NB4 (cell line): ENCODE data around the gene TRIM71.

Experiments
- DNase-seq: peaks from one replicate; pipeline ENCODE4 v3.0.0; 2010; ENCODE audit warnings: low read depth
- H3K4me3 ChIP-seq: one replicate; pipeline ENCODE4 v1.5.1; 2011; ENCODE audit warnings: mild to moderate bottlenecking, low read depth, low read length, moderate library complexity
- MAX ChIP-seq: IDR thresholded peaks from 2 replicates; pipeline ENCODE4 v1.6.1; 2011; ENCODE audit warnings: low read depth, low read length
- MYC ChIP-seq: IDR thresholded peaks from 2 replicates; pipeline ENCODE4 v1.6.1; 2011; ENCODE audit warnings: low read depth, low read length
- POLR2A ChIP-seq: IDR thresholded peaks from 2 replicates; pipeline ENCODE4 v1.6.1; 2011; ENCODE audit warnings: mild to moderate bottlenecking; ENCODE audit not compliant: insufficient read length; ENCODE audit errors: extremely low read depth
- TF ChIP-seq, protein P1 (sequence below): IDR thresholded peaks from one replicate; pipeline ENCODE4 v1.5.1; 2012; ENCODE audit warnings: low read depth, low read length

TRIM71 gene

GRCh38 chr3:32877598-32877997 lies 59.8 kb downstream of the TRIM71 start:
- no peak for TF ChIP-seq POLR2A
- no peak for TF ChIP-seq MYC
- TF ChIP-seq, protein P1, sequence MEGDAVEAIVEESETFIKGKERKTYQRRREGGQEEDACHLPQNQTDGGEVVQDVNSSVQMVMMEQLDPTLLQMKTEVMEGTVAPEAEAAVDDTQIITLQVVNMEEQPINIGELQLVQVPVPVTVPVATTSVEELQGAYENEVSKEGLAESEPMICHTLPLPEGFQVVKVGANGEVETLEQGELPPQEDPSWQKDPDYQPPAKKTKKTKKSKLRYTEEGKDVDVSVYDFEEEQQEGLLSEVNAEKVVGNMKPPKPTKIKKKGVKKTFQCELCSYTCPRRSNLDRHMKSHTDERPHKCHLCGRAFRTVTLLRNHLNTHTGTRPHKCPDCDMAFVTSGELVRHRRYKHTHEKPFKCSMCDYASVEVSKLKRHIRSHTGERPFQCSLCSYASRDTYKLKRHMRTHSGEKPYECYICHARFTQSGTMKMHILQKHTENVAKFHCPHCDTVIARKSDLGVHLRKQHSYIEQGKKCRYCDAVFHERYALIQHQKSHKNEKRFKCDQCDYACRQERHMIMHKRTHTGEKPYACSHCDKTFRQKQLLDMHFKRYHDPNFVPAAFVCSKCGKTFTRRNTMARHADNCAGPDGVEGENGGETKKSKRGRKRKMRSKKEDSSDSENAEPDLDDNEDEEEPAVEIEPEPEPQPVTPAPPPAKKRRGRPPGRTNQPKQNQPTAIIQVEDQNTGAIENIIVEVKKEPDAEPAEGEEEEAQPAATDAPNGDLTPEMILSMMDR, result no peak
- TF ChIP-seq MAX, result no peak
- H3K4me3 ChIP-seq, result no peak overlapping the region
- DNase-seq, result no peak

- no peak overlapping the region for H3K4me3 ChIP-seq
- TF ChIP-seq POLR2A, result no peak
- no peak for TF ChIP-seq MAX
- no peak for TF ChIP-seq MYC
- TF ChIP-seq, protein P1, result no peak
- no peak for DNase-seq
These were observed 62.4 kb downstream of the TRIM71 start for GRCh38 chr3:32880225-32880624.

GRCh38 chr3:32881624-32882023 lies 63.8 kb downstream of the TRIM71 start:
- H3K4me3 ChIP-seq, result no peak overlapping the region
- no peak for DNase-seq
- TF ChIP-seq MAX, result no peak
- TF ChIP-seq POLR2A, result no peak
- TF ChIP-seq MYC, result no peak
- TF ChIP-seq, protein P1, result no peak

GRCh38 chr3:32882189-32882588 lies 64.4 kb downstream of the TRIM71 start:
- TF ChIP-seq MAX (no peak), MYC (no peak)
- H3K4me3 ChIP-seq, result no peak overlapping the region
- no peak for DNase-seq

DNA sequence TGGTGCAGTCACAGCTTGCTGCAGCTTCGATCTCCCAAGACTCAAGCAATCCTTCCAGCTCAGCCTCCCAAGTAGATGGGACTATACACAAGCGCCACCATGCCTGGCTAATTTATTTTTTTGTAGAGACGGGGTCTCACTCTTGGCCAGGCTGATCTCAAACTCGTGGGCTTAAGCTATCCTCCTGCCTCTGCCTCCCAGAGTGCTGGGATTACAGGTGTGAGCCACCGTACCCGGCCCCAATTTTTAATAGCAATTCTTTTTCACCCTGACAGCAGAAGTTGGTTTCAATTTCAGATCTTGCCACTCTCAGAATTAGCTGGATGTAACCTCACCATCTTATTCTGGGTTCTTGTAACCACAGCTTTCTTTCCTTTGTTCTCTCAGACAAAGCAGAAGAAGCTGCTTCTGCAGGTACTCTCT lies 64.8 kb downstream of the TRIM71 start:
- TF ChIP-seq, protein P1, result no peak
- no peak for TF ChIP-seq MYC
- no peak for TF ChIP-seq POLR2A
- TF ChIP-seq MAX, result no peak
- no peak overlapping the region for H3K4me3 ChIP-seq
- DNase-seq, result no peak

DNA sequence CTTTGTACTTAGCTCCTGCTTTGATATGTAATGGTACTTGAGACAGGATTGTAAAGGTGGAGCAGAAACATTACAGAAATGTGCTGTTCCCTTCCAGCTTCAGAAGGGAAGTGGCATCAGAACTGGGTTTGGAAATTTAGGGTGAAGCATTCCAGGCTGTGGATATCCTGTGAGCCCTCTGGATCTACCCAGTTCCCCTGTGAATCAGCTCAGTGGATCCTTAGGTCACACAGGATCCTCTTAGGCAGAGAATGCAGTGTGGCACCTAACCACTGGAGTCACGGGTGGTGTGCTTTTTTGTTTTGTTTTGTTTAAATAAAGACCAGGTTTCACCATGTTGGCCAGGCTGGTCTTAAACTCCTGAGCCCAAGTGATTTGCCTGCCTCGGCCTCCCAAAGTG lies 66.0 kb downstream of the TRIM71 start:
- H3K4me3 ChIP-seq, result no peak overlapping the region
- DNase-seq, result no peak
- TF ChIP-seq MYC (no peak), POLR2A (no peak), MAX (no peak)
- TF ChIP-seq, protein P1, result no peak
